K562 (cell line): ENCODE data around the gene KCNJ14. TPM values are rescaled to one million over a fixed set of nuclear protein-coding genes. Genes with fewer than 3 reads are reported as not detected.

ENCODE experiments used
- MXI1 ChIP-seq: IDR thresholded peaks from 2 replicates; pipeline ENCODE4 v1.6.1; 2011; ENCODE audit warnings: low read depth, mild to moderate bottlenecking, improper control_type of control experiment, low read length
- YY1 ChIP-seq, 3 experiments: IDR thresholded peaks; 2 replicates each; pipeline ENCODE4 v1.6.1; 2011; ENCODE audit warnings: low read length in 2 of 3, mild to moderate bottlenecking in 2 of 3, moderate library complexity in 2 of 3, borderline replicate concordance in 1 of 3, control low read depth in 1 of 3, low read depth in 1 of 3; ENCODE audit not compliant: insufficient read depth in 3 of 3, insufficient replicate concordance in 2 of 3, control insufficient read depth in 1 of 3, insufficient read length in 1 of 3; ENCODE audit errors: extremely low read depth in 1 of 3
- ZNF133 ChIP-seq: fragments of 250-450 bp; sonication (Bioruptor Pico); IDR thresholded peaks from 2 replicates; pipeline ENCODE4 v1.4.0; 2020; ENCODE audit warnings: mild to moderate bottlenecking
- ZNF263 ChIP-seq: sonication (generic); formaldehyde crosslinking; IDR thresholded peaks from 2 replicates; pipeline ENCODE4 v1.8.0; 2022; ENCODE audit warnings: mild to moderate bottlenecking, missing genetic modification reagents, borderline replicate concordance
- polyA plus RNA-seq, 8 experiments: library from polyadenylated mRNA; depleted of rRNA in 4 of 8; stranded (reverse) in 5 of 8; unstranded in 3 of 8; fragments of >200 nt; fragmentation: Nextera tagmentation in 2 of 8; fragmentation: Illumina TruSeq in 1 of 8; extraction: Ambion mirVana in 2 of 8; extraction: Trizol in 1 of 8; gene quantifications; 2 replicates each; pipeline versions ENCODE4 v1.2.1 to v1.2.3, GENCODE V29; 2011 to 2014; ENCODE audit warnings: inconsistent platforms in 1 of 8, missing spikeins in 1 of 8
- total RNA-seq, 7 experiments: library from RNA; depleted of rRNA in 6 of 7; stranded (reverse); fragments of >200 nt in 6 of 7; fragmentation: Illumina TruSeq in 2 of 7; extraction: Trizol in 2 of 7; gene quantifications; 2 replicates each; pipeline versions ENCODE4 v1.2.1 to v1.2.3, GENCODE V29; 2011 to 2021; ENCODE audit warnings: low replicate concordance in 1 of 7
- TF ChIP-seq, protein P1 (sequence below): fragments of 450-650 bp; IDR thresholded peaks from 2 replicates; pipeline ENCODE4 v1.6.1; 2016; ENCODE audit warnings: missing biosample characterization, missing genetic modification characterization
- TF ChIP-seq, protein P2 (sequence below): fragments of 200-800 bp; sonication (Bioruptor generic); IDR thresholded peaks from 2 replicates; pipeline ENCODE4 v1.6.1; 2017; ENCODE audit warnings: missing genetic modification characterization, missing compliant biosample characterization
- TF ChIP-seq, protein P3 (sequence below): fragments of 250-450 bp; sonication (Bioruptor Pico); IDR thresholded peaks from 2 replicates; pipeline ENCODE4 v1.5.1; 2021; ENCODE audit warnings: mild to moderate bottlenecking
- TF ChIP-seq, protein P4 (sequence below): fragments of 250-450 bp; sonication (Bioruptor Pico); IDR thresholded peaks from 2 replicates; pipeline ENCODE4 v1.8.0; 2021; ENCODE audit warnings: moderate library complexity, mild to moderate bottlenecking, inconsistent platforms
- TF ChIP-seq, protein P5 (sequence below), 2 experiments: fragments of 450-650 bp in 1 of 2; sonication (generic) in 1 of 2; formaldehyde crosslinking in 1 of 2; IDR thresholded peaks; 2 replicates each; pipeline versions ENCODE4 v1.7.1 to v1.9.0; 2016 to 2022; ENCODE audit warnings: inconsistent platforms in 1 of 2, mild to moderate bottlenecking in 1 of 2, missing genetic modification reagents in 1 of 2

KCNJ14 gene
- total and polyA plus RNA-seq, 9 of the 15 experiments (the other 6 are each of a cell fraction or from before 2014, with no cell fraction given) = 0.15 to 1.6 (median 0.49) TPM

DNA sequence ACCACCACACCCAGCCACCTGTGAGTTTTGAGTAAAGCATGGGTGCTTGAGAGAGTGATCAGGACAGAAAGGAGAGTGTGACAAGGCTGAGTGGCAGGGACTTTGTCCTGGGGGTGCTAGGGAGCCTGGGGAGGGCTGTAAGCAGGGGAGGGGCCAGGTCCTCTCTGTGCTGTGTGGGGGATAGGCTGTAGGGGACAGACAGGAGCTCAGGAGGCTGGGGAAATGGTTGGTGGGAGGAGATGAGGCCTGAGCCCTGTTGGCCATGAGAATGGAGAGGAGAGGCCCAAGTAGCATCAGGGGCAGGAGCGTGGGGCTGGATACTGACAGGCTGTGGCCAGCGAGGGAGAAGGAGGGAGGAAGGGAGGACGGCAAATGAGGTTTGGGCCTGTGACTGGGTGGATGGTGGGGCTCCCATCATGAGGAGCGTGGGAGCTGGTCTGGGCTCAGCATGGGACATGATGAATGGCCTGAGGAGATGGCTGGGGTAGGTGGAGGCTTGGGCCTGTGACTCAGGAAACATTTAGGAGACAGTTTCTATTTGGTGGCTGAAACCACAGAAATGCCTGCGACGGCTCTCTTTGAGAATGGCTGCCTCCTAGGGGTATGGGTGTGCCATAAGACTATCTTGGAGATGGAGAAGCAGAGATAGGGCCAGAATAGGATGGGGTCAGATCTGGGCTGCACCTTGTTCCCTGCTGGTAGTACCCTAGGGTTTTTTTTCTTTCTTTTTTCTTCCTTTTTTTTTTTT is 36.9 kb upstream of the KCNJ14 start (continued):
- TF ChIP-seq, protein P1, sequence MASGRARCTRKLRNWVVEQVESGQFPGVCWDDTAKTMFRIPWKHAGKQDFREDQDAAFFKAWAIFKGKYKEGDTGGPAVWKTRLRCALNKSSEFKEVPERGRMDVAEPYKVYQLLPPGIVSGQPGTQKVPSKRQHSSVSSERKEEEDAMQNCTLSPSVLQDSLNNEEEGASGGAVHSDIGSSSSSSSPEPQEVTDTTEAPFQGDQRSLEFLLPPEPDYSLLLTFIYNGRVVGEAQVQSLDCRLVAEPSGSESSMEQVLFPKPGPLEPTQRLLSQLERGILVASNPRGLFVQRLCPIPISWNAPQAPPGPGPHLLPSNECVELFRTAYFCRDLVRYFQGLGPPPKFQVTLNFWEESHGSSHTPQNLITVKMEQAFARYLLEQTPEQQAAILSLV (tag) = no peak
- TF ChIP-seq, protein P2, sequence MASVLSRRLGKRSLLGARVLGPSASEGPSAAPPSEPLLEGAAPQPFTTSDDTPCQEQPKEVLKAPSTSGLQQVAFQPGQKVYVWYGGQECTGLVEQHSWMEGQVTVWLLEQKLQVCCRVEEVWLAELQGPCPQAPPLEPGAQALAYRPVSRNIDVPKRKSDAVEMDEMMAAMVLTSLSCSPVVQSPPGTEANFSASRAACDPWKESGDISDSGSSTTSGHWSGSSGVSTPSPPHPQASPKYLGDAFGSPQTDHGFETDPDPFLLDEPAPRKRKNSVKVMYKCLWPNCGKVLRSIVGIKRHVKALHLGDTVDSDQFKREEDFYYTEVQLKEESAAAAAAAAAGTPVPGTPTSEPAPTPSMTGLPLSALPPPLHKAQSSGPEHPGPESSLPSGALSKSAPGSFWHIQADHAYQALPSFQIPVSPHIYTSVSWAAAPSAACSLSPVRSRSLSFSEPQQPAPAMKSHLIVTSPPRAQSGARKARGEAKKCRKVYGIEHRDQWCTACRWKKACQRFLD (CRISPR knock-in tag) = no peak
- TF ChIP-seq MXI1 (no peak), ZNF133 (CRISPR knock-in tag) (no peak), YY1 (IDR thresholded peaks at IDR 0.05; ENCODE audit: borderline replicate concordance in 1 of 3, control insufficient read depth in 1 of 3, extremely low read depth in 1 of 3, insufficient read depth in 3 of 3, insufficient read length in 1 of 3, insufficient replicate concordance in 2 of 3, low read depth in 1 of 3, low read length in 2 of 3) (peak in 1 of 3 experiments; percentile 60), ZNF263 (peak; percentile 77; the same call in 1 of the 2 replicates)
- TF ChIP-seq, protein P3, sequence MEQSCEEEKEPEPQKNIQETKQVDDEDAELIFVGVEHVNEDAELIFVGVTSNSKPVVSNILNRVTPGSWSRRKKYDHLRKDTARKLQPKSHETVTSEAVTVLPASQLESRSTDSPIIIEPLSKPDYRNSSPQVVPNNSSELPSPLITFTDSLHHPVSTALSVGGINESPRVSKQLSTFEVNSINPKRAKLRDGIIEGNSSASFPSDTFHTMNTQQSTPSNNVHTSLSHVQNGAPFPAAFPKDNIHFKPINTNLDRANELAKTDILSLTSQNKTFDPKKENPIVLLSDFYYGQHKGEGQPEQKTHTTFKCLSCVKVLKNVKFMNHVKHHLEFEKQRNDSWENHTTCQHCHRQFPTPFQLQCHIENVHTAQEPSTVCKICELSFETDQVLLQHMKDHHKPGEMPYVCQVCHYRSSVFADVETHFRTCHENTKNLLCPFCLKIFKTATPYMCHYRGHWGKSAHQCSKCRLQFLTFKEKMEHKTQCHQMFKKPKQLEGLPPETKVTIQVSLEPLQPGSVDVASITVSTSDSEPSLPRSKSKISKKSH (CRISPR knock-in tag) = no peak
- TF ChIP-seq, protein P4, sequence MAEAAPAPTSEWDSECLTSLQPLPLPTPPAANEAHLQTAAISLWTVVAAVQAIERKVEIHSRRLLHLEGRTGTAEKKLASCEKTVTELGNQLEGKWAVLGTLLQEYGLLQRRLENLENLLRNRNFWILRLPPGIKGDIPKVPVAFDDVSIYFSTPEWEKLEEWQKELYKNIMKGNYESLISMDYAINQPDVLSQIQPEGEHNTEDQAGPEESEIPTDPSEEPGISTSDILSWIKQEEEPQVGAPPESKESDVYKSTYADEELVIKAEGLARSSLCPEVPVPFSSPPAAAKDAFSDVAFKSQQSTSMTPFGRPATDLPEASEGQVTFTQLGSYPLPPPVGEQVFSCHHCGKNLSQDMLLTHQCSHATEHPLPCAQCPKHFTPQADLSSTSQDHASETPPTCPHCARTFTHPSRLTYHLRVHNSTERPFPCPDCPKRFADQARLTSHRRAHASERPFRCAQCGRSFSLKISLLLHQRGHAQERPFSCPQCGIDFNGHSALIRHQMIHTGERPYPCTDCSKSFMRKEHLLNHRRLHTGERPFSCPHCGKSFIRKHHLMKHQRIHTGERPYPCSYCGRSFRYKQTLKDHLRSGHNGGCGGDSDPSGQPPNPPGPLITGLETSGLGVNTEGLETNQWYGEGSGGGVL (CRISPR knock-in tag) = no peak
- TF ChIP-seq, protein P5, sequence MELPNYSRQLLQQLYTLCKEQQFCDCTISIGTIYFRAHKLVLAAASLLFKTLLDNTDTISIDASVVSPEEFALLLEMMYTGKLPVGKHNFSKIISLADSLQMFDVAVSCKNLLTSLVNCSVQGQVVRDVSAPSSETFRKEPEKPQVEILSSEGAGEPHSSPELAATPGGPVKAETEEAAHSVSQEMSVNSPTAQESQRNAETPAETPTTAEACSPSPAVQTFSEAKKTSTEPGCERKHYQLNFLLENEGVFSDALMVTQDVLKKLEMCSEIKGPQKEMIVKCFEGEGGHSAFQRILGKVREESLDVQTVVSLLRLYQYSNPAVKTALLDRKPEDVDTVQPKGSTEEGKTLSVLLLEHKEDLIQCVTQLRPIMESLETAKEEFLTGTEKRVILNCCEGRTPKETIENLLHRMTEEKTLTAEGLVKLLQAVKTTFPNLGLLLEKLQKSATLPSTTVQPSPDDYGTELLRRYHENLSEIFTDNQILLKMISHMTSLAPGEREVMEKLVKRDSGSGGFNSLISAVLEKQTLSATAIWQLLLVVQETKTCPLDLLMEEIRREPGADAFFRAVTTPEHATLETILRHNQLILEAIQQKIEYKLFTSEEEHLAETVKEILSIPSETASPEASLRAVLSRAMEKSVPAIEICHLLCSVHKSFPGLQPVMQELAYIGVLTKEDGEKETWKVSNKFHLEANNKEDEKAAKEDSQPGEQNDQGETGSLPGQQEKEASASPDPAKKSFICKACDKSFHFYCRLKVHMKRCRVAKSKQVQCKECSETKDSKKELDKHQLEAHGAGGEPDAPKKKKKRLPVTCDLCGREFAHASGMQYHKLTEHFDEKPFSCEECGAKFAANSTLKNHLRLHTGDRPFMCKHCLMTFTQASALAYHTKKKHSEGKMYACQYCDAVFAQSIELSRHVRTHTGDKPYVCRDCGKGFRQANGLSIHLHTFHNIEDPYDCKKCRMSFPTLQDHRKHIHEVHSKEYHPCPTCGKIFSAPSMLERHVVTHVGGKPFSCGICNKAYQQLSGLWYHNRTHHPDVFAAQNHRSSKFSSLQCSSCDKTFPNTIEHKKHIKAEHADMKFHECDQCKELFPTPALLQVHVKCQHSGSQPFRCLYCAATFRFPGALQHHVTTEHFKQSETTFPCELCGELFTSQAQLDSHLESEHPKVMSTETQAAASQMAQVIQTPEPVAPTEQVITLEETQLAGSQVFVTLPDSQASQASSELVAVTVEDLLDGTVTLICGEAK (IDR thresholded peaks at IDR 0.05) = no peak
- TF ChIP-seq, protein P5 (CRISPR knock-in tag; IDR thresholded peaks at IDR 0.05) = no peak
